HepG2 (cell line): Measurements from ENCODE around the gene CPZ. TPM values are rescaled to one million over a fixed set of nuclear protein-coding genes. Genes with fewer than 3 reads are reported as not detected.

ENCODE experiments used
- ATAC-seq: fragments of 200-7000 bp; cut with Tn5 transposase; 3 replicates; pipeline ENCODE4 v1.9.1; 2020; ENCODE audit warnings: mild to moderate bottlenecking, moderate library complexity
- BruUV-seq: library from RNA; stranded (reverse); fragments of 400-500 nt; replicated peaks from 2 replicates; lab custom pipeline; 2021; lab: Mats Ljungman, UMichigan
- CTCF ChIA-PET: fragments of 300-600 bp; formaldehyde crosslinking; extraction: SDS; loops from one replicate; lab custom pipeline; 2021; ENCODE audit warnings: low total read pairs, inconsistent platforms, low intra/inter-chr PET ratio; lab: Yijun Ruan, JAX
- POLR2A ChIA-PET: fragments of 350-600 bp; sonication (Branson Sonifier 250); formaldehyde crosslinking; loops from one replicate; lab custom pipeline; 2020; ENCODE audit warnings: antibody characterized with exemption, inconsistent platforms; lab: Yijun Ruan, JAX
- DNase-seq: peaks from one replicate; pipeline ENCODE4 v3.0.0-alpha.2; 2015; ENCODE audit warnings: low spot score
- FAIRE-seq: peaks from 3 replicates; lab custom pipeline; 2011; peaks lifted over from hg19 to GRCh38; lab: Jason Lieb, UNC
- H2AFZ ChIP-seq: one replicate; pipeline ENCODE4 v1.6.1; 2011; ENCODE audit warnings: low read length, inconsistent platforms
- H3K27ac ChIP-seq: fragments of 300-600 bp; 3 replicates; pipeline ENCODE4 v1.8.0; 2011; ENCODE audit warnings: mixed run types, mild to moderate bottlenecking, mixed read lengths, low read length, inconsistent platforms; ENCODE audit not compliant: insufficient read depth; ENCODE audit errors: extremely low read length
- H3K27me3 ChIP-seq, 2 experiments: fragments of 200-600 bp in 1 of 2; 2 replicates in 1 of 2; 3 replicates in 1 of 2; pipeline versions ENCODE4 v1.6.0 to v1.8.0; 2011; ENCODE audit warnings: low read length in 2 of 2, mild to moderate bottlenecking in 2 of 2, moderate library complexity in 2 of 2, inconsistent platforms in 1 of 2; ENCODE audit not compliant: insufficient read depth in 2 of 2, control insufficient read depth in 1 of 2
- H3K36me3 ChIP-seq, 2 experiments: fragments of 200-600 bp in 1 of 2; replicated peaks in 1 of 2; 2 replicates in 1 of 2; 3 replicates in 1 of 2; pipeline versions ENCODE4 v1.5.1 to v1.8.0; 2011; ENCODE audit warnings: low read length in 2 of 2, inconsistent platforms in 1 of 2; ENCODE audit not compliant: insufficient read depth in 2 of 2, control insufficient read depth in 1 of 2
- H3K4me1 ChIP-seq: 2 replicates; pipeline ENCODE4 v1.5.1; 2012; ENCODE audit warnings: low read length, inconsistent platforms; ENCODE audit not compliant: insufficient read depth
- H3K4me2 ChIP-seq: 2 replicates; pipeline ENCODE4 v1.6.0; 2011; ENCODE audit warnings: low read depth, low read length, inconsistent platforms
- H3K4me3 ChIP-seq, 3 experiments: fragments of 200-600 bp in 1 of 3; sonication (generic), shearing (Covaris generic) in 1 of 3; replicated peaks in 1 of 3; 2 replicates each; pipeline ENCODE4 v1.5.1; 2011 to 2016; ENCODE audit warnings: low read length in 3 of 3, inconsistent platforms in 2 of 3, low read depth in 2 of 3, mild to moderate bottlenecking in 2 of 3, control low read depth in 1 of 3, mixed read lengths in 1 of 3; ENCODE audit not compliant: insufficient read depth in 1 of 3
- H3K79me2 ChIP-seq: one replicate; pipeline ENCODE4 v1.6.1; 2011; ENCODE audit warnings: low read length, inconsistent platforms; ENCODE audit not compliant: insufficient read depth
- H3K9ac ChIP-seq: 2 replicates; pipeline ENCODE4 v1.6.0; 2011; ENCODE audit warnings: mild to moderate bottlenecking, low read depth, low read length, inconsistent platforms; ENCODE audit not compliant: insufficient read depth
- H3K9me3 ChIP-seq: 2 replicates; pipeline ENCODE4 v1.5.1; 2012; ENCODE audit warnings: mild to moderate bottlenecking, low read length
- H4K20me1 ChIP-seq: 2 replicates; pipeline ENCODE4 v1.6.0; 2011; ENCODE audit warnings: inconsistent platforms, mild to moderate bottlenecking, low read length, moderate library complexity; ENCODE audit not compliant: insufficient read depth
- ATRX ChIP-seq: sonication (generic); formaldehyde crosslinking; IDR thresholded peaks from 2 replicates; pipeline ENCODE4 v1.4.0; 2020; ENCODE audit warnings: missing genetic modification reagents, borderline replicate concordance
- KLF12 ChIP-seq: sonication (generic); formaldehyde crosslinking; IDR thresholded peaks from 2 replicates; pipeline ENCODE4 v1.4.0; 2020; ENCODE audit warnings: missing genetic modification reagents, borderline replicate concordance
- KMT2A ChIP-seq: sonication (generic); formaldehyde crosslinking; IDR thresholded peaks from 2 replicates; pipeline ENCODE4 v1.4.0; 2020; ENCODE audit warnings: missing genetic modification reagents
- MAZ ChIP-seq, 2 experiments: sonication (generic) in 1 of 2; formaldehyde crosslinking in 1 of 2; IDR thresholded peaks; 2 replicates each; pipeline versions ENCODE4 v1.5.0 to v1.6.1; 2012 to 2020; ENCODE audit warnings: low read depth in 2 of 2, mild to moderate bottlenecking in 2 of 2, borderline replicate concordance in 1 of 2, improper control_type of control experiment in 1 of 2, low read length in 1 of 2, missing genetic modification reagents in 1 of 2, moderate library complexity in 1 of 2
- MED8 ChIP-seq: sonication (generic); formaldehyde crosslinking; IDR thresholded peaks from 2 replicates; pipeline ENCODE4 v1.8.1; 2023; ENCODE audit warnings: mild to moderate bottlenecking, missing genetic modification reagents; ENCODE audit not compliant: insufficient replicate concordance
- SOX6 ChIP-seq, 2 experiments: fragments of 450-650 bp in 1 of 2; sonication (generic) in 1 of 2; formaldehyde crosslinking in 1 of 2; IDR thresholded peaks; 2 replicates each; pipeline versions ENCODE4 v1.4.0 to v1.6.1; 2017 to 2020; ENCODE audit warnings: antibody characterized with exemption in 1 of 2, mild to moderate bottlenecking in 1 of 2, missing genetic modification reagents in 1 of 2
- ZNF143 ChIP-seq: sonication (generic); formaldehyde crosslinking; IDR thresholded peaks from 2 replicates; pipeline ENCODE4 v1.4.0; 2020; ENCODE audit warnings: missing genetic modification reagents
- ZNF230 ChIP-seq: sonication (generic); formaldehyde crosslinking; IDR thresholded peaks from 2 replicates; pipeline ENCODE4 v1.4.0; 2020; ENCODE audit warnings: mild to moderate bottlenecking, missing genetic modification reagents
- ZNF263 ChIP-seq: sonication (generic); formaldehyde crosslinking; IDR thresholded peaks from 2 replicates; pipeline ENCODE4 v1.4.0; 2020; ENCODE audit warnings: missing genetic modification reagents
- WGBS: methylation state at CpG from one replicate; pipeline ENCODE4 v1.1.6; 2017; ENCODE audit warnings: low lambda C conversion rate; 5-methylcytosine and 5-hydroxymethylcytosine counted together
- in situ Hi-C: cut with HindIII; loops from 2 replicates; pipeline ENCODE4 v1.10.0; 2017; ENCODE audit warnings: low pct_unique_long_range_greater_than_20kb; ENCODE audit not compliant: extremely low pct_ligation_motif_present
- intact Hi-C: fragments of 100-400 bp; cut with micrococcal nuclease; formaldehyde crosslinking; loops from one replicate; pipeline ENCODE4 v1.10.0; 2022; ENCODE audit not compliant: unreplicated experiment
- polyA plus RNA-seq, 8 experiments: library from polyadenylated mRNA; depleted of rRNA in 3 of 8; stranded (reverse) in 7 of 8; unstranded in 1 of 8; fragments of >200 nt; fragmentation: Illumina TruSeq in 4 of 8; extraction: Trizol in 4 of 8; gene quantifications; 2 replicates each; pipeline versions ENCODE4 v1.2.1 to v1.2.3, GENCODE V29; 2011 to 2016; ENCODE audit warnings: low read depth in 4 of 8, missing spikeins in 1 of 8, mixed read lengths in 1 of 8; ENCODE audit not compliant: insufficient read depth in 1 of 8
- total RNA-seq, 5 experiments: library from RNA; depleted of rRNA; stranded (reverse); fragments of >200 nt; fragmentation: Illumina TruSeq; extraction: Trizol; gene quantifications; 2 replicates each; pipeline ENCODE4 v1.2.3, GENCODE V29; 2016; ENCODE audit warnings: low read depth in 1 of 5
- TF ChIP-seq, protein P1 (sequence below): sonication (generic); formaldehyde crosslinking; IDR thresholded peaks from 2 replicates; pipeline ENCODE4 v1.5.0; 2020; ENCODE audit warnings: missing genetic modification reagents, mild to moderate bottlenecking, borderline replicate concordance
- TF ChIP-seq, protein P2 (sequence below): sonication (generic); formaldehyde crosslinking; IDR thresholded peaks from 2 replicates; pipeline ENCODE4 v1.4.0; 2020; ENCODE audit warnings: missing genetic modification reagents, borderline replicate concordance
- TF ChIP-seq, protein P3 (sequence below): sonication (generic); formaldehyde crosslinking; IDR thresholded peaks from 2 replicates; pipeline ENCODE4 v1.8.1; 2023; ENCODE audit warnings: mild to moderate bottlenecking, missing genetic modification reagents
- TF ChIP-seq, protein P4 (sequence below): sonication (generic); formaldehyde crosslinking; conservative IDR thresholded peaks from 2 replicates; pipeline ENCODE4 v1.4.0; 2020; ENCODE audit warnings: missing genetic modification reagents
- TF ChIP-seq, protein P5 (sequence below): sonication (generic); formaldehyde crosslinking; IDR thresholded peaks from 2 replicates; pipeline ENCODE4 v1.5.0; 2020; ENCODE audit warnings: missing genetic modification reagents

The CPZ gene
- total and polyA plus RNA-seq, 2 of the 13 experiments (the other 11 are each of a cell fraction or from before 2014, with no cell fraction given): 0.58 to 0.61 TPM

DNA sequence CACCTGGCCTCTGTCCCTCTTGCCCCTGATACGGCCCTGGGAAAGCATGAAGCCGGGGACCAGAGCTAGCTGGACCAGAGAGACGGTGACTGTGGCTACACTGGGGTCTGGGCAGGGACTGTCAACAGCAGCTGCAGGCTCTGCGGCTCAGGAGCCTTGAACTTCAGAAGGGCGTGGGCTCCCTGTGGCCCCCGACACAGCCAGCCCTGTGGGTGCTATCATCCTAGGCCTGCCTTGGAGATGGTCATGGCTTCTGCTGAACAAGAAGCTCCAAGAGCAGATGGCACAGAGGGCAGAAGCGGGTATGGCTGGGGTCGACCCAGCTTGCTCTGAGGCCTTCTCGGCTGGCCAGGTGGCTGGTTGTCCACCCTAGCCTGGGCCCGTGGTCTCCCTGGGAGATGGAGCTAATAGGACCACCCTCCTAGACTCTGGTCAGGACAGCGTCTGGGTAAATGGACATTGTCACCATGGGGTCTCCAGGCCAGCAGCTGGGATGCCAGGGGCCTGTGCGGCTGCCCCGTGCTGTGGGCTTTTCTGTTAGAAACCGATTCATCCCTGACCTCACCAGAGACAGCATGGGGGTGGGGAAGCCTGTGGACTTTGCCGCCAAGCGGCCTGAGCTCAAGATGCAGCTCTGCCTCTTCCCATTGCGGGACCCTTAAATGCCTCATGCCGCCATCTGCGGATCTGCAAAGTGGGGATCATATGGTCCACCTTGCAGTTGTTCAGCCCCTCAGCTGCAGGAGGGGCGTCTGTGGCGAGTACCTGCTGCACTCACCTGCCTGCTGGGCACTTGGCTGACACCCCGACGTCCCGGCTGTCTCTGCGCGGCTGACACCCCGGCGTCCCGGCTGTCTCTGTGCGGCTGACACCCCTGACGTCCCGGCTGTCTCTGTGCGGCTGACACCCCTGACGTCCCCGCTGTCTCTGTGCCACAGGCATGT, 21.1 kb downstream of the CPZ start:
- no peak overlapping the region for H3K4me2 ChIP-seq
- H4K20me1 ChIP-seq: no peaks in the 10 kb centered on the region
- H3K9ac ChIP-seq: no peak overlapping the region
- intact Hi-C loops: no loop called here
- ChIA-PET CTCF (no interaction called here), POLR2A (no interaction called here)
- BruUV-seq: no TSS peak
- 14% methylated on average over 7 of the region's 35 CpGs for WGBS
- H3K4me1 ChIP-seq: no peaks in the 10 kb centered on the region
- no peak for DNase-seq
- H3K27me3 ChIP-seq: peaks cover 16 to 63% of the 10 kb centered on the region in 2 experiments
- no peak for ATAC-seq
- no peaks in the 10 kb centered on the region for H3K36me3 ChIP-seq
- no peak for FAIRE-seq
- H3K27ac ChIP-seq: no peak overlapping the region
- no peaks in the 10 kb centered on the region for H3K9me3 ChIP-seq
- in situ Hi-C loops: no loop called here
- no peak overlapping the region for H2AFZ ChIP-seq
- H3K79me2 ChIP-seq: no peaks in the 10 kb centered on the region
- no peak overlapping the region for H3K4me3 ChIP-seq
- TF ChIP-seq KLF12 (no peak), ZNF230 (no peak), ZNF263 (no peak), MED8 (no peak), MAZ (IDR thresholded peaks at IDR 0.05; ENCODE audit: borderline replicate concordance, low read depth, low read length) (no peak), MAZ (CRISPR knock-in tag; IDR thresholded peaks at IDR 0.05; ENCODE audit: low read depth) (no peak), ATRX (no peak), ZNF143 (CRISPR knock-in tag) (no peak), SOX6 (IDR thresholded peaks at IDR 0.05) (no peak), SOX6 (CRISPR knock-in tag; IDR thresholded peaks at IDR 0.05) (no peak), KMT2A (CRISPR knock-in tag) (no peak)
- TF ChIP-seq, protein P1, sequence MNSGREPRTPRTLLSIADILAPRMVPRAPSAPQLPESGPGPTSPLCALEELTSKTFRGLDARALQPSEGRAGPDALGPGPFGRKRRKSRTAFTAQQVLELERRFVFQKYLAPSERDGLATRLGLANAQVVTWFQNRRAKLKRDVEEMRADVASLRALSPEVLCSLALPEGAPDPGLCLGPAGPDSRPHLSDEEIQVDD (CRISPR knock-in tag): no peak
- TF ChIP-seq, protein P2, sequence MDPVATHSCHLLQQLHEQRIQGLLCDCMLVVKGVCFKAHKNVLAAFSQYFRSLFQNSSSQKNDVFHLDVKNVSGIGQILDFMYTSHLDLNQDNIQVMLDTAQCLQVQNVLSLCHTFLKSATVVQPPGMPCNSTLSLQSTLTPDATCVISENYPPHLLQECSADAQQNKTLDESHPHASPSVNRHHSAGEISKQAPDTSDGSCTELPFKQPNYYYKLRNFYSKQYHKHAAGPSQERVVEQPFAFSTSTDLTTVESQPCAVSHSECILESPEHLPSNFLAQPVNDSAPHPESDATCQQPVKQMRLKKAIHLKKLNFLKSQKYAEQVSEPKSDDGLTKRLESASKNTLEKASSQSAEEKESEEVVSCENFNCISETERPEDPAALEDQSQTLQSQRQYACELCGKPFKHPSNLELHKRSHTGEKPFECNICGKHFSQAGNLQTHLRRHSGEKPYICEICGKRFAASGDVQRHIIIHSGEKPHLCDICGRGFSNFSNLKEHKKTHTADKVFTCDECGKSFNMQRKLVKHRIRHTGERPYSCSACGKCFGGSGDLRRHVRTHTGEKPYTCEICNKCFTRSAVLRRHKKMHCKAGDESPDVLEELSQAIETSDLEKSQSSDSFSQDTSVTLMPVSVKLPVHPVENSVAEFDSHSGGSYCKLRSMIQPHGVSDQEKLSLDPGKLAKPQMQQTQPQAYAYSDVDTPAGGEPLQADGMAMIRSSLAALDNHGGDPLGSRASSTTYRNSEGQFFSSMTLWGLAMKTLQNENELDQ (CRISPR knock-in tag): no peak
- TF ChIP-seq, protein P3, sequence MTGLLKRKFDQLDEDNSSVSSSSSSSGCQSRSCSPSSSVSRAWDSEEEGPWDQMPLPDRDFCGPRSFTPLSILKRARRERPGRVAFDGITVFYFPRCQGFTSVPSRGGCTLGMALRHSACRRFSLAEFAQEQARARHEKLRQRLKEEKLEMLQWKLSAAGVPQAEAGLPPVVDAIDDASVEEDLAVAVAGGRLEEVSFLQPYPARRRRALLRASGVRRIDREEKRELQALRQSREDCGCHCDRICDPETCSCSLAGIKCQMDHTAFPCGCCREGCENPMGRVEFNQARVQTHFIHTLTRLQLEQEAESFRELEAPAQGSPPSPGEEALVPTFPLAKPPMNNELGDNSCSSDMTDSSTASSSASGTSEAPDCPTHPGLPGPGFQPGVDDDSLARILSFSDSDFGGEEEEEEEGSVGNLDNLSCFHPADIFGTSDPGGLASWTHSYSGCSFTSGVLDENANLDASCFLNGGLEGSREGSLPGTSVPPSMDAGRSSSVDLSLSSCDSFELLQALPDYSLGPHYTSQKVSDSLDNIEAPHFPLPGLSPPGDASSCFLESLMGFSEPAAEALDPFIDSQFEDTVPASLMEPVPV (CRISPR knock-in tag): no peak
- TF ChIP-seq, protein P4, sequence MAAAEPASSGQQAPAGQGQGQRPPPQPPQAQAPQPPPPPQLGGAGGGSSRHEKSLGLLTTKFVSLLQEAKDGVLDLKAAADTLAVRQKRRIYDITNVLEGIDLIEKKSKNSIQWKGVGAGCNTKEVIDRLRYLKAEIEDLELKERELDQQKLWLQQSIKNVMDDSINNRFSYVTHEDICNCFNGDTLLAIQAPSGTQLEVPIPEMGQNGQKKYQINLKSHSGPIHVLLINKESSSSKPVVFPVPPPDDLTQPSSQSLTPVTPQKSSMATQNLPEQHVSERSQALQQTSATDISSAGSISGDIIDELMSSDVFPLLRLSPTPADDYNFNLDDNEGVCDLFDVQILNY (CRISPR knock-in tag): no peak
- TF ChIP-seq, protein P5, sequence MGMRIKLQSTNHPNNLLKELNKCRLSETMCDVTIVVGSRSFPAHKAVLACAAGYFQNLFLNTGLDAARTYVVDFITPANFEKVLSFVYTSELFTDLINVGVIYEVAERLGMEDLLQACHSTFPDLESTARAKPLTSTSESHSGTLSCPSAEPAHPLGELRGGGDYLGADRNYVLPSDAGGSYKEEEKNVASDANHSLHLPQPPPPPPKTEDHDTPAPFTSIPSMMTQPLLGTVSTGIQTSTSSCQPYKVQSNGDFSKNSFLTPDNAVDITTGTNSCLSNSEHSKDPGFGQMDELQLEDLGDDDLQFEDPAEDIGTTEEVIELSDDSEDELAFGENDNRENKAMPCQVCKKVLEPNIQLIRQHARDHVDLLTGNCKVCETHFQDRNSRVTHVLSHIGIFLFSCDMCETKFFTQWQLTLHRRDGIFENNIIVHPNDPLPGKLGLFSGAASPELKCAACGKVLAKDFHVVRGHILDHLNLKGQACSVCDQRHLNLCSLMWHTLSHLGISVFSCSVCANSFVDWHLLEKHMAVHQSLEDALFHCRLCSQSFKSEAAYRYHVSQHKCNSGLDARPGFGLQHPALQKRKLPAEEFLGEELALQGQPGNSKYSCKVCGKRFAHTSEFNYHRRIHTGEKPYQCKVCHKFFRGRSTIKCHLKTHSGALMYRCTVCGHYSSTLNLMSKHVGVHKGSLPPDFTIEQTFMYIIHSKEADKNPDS (CRISPR knock-in tag): no peak
